PC-3 (cell line): Measurements from ENCODE around the gene BRME1. TPM values are rescaled to one million over a fixed set of nuclear protein-coding genes. Genes with fewer than 3 reads are reported as not detected.

ENCODE experiments used
- ATAC-seq: fragments of 200-7000 bp; cut with Tn5 transposase; 2 replicates; pipeline ENCODE4 v1.9.1; 2020; ENCODE audit warnings: mild to moderate bottlenecking, moderate library complexity
- BruUV-seq: library from RNA; stranded (reverse); fragments of 400-500 nt; replicated peaks from 2 replicates; lab custom pipeline; 2021; lab: Mats Ljungman, UMichigan
- CTCF ChIA-PET: fragments of 300-600 bp; sonication (Branson Sonifier 250); formaldehyde crosslinking; loops from one replicate; lab custom pipeline; 2022; ENCODE audit warnings: antibody characterized with exemption; lab: Charles Lee
- POLR2A ChIA-PET: fragments of 300-600 bp; sonication (Branson Sonifier 250); formaldehyde crosslinking; loops from one replicate; lab custom pipeline; 2022; ENCODE audit warnings: antibody characterized with exemption; ENCODE audit not compliant: unreplicated experiment; lab: Charles Lee
- DNase-seq: peaks from one replicate; pipeline ENCODE4 v3.0.0-alpha.2; 2015
- H2AFZ ChIP-seq: fragments of 300-600 bp; sonication (generic); 2 replicates; pipeline ENCODE4 v1.6.0; 2016; ENCODE audit warnings: antibody characterized with exemption, low read length
- H3F3A ChIP-seq: fragments of 300-600 bp; sonication (generic); one replicate; pipeline ENCODE4 v1.6.0; 2017; ENCODE audit warnings: antibody characterized with exemption, low read length, control low read depth, mild to moderate bottlenecking; ENCODE audit not compliant: unreplicated experiment
- H3K27ac ChIP-seq: fragments of 300-600 bp; sonication (generic); 2 replicates; pipeline ENCODE4 v1.5.1; 2016; ENCODE audit warnings: mild to moderate bottlenecking, low read length
- H3K27me3 ChIP-seq: fragments of 300-600 bp; sonication (generic); 2 replicates; pipeline ENCODE4 v1.6.1; 2016; ENCODE audit warnings: low read length, mixed read lengths
- H3K36me3 ChIP-seq: fragments of 300-600 bp; sonication (generic); 2 replicates; pipeline ENCODE4 v1.6.1; 2016; ENCODE audit warnings: low read depth, mixed run types, low read length, mixed read lengths
- H3K4me1 ChIP-seq: fragments of 300-600 bp; sonication (generic); 2 replicates; pipeline ENCODE4 v1.5.1; 2016; ENCODE audit warnings: low read length; ENCODE audit not compliant: insufficient read depth
- H3K4me2 ChIP-seq: fragments of 300-600 bp; sonication (generic); 2 replicates; pipeline ENCODE4 v1.6.0; 2016; ENCODE audit warnings: low read length
- H3K4me3 ChIP-seq: fragments of 300-600 bp; sonication (generic); 2 replicates; pipeline ENCODE4 v1.5.1; 2016; ENCODE audit warnings: mild to moderate bottlenecking, low read length, mixed read lengths
- H3K79me2 ChIP-seq: fragments of 300-600 bp; sonication (generic); 2 replicates; pipeline ENCODE4 v1.6.1; 2017; ENCODE audit warnings: low read length, mixed read lengths
- H3K9ac ChIP-seq: fragments of 300-600 bp; sonication (generic); 2 replicates; pipeline ENCODE4 v1.6.0; 2016; ENCODE audit warnings: mild to moderate bottlenecking, low read length
- H3K9me2 ChIP-seq: fragments of 300-600 bp; sonication (generic); replicated peaks from 2 replicates; pipeline ENCODE4 v1.6.1; 2016; ENCODE audit warnings: mixed run types, low read length, mixed read lengths
- H3K9me3 ChIP-seq: fragments of 300-600 bp; sonication (generic); 2 replicates; pipeline ENCODE4 v1.6.1; 2016; ENCODE audit warnings: low read length, mixed read lengths
- H4K20me1 ChIP-seq: fragments of 300-600 bp; sonication (generic); 2 replicates; pipeline ENCODE4 v1.6.1; 2016; ENCODE audit warnings: low read length, mixed read lengths
- CTCF ChIP-seq: fragments of 300-600 bp; sonication (generic); conservative IDR thresholded peaks from 2 replicates; pipeline ENCODE4 v1.5.1; 2017; ENCODE audit warnings: antibody characterized with exemption, low read depth, mild to moderate bottlenecking, low read length
- EZH2 ChIP-seq: fragments of 300-600 bp; sonication (generic); IDR thresholded peaks from one replicate; pipeline ENCODE4 v1.6.1; 2017; ENCODE audit warnings: antibody characterized with exemption, mild to moderate bottlenecking, low read length; ENCODE audit not compliant: unreplicated experiment
- EZH2phosphoT487 ChIP-seq: fragments of 300-600 bp; sonication (generic); IDR thresholded peaks from 2 replicates; pipeline ENCODE4 v1.6.1; 2018; ENCODE audit warnings: mild to moderate bottlenecking, antibody characterized with exemption, low read length, borderline replicate concordance
- intact Hi-C: fragments of 100-400 bp; cut with micrococcal nuclease; formaldehyde crosslinking; loops from 2 replicates; pipeline ENCODE4 v1.9.0; 2023
- total RNA-seq: library from RNA; depleted of rRNA; stranded (reverse); fragments of >200 nt; gene quantifications from 2 replicates; pipeline ENCODE4 v1.2.3, GENCODE V29; 2014

The BRME1 gene
- total RNA-seq, 1 experiment from 2014 or later = 6.0 TPM

GRCh38 chr19:13843104-13843921, 62.6 kb downstream of the BRME1 start:
- no peaks in the 10 kb centered on the region for H3K9me3 ChIP-seq
- intact Hi-C loops = no loop called here
- peaks cover 27% of the 10 kb centered on the region for H4K20me1 ChIP-seq
- H3K4me3 ChIP-seq = peak overlapping the region; percentile 82
- TF ChIP-seq EZH2 (no peak), EZH2phosphoT487 (no peak), CTCF (no peak)
- no peaks in the 10 kb centered on the region for H3K27me3 ChIP-seq
- POLR2A ChIA-PET = no interaction called here
- peak; percentile 92 for DNase-seq
- peak overlapping the region; percentile 93 for H3K9ac ChIP-seq
- ATAC-seq = no peak; the same call in 1 of the 2 replicates
- peaks cover 12% of the 10 kb centered on the region for H3F3A ChIP-seq
- H3K4me1 ChIP-seq = peaks cover 62% of the 10 kb centered on the region
- peak overlapping the region; percentile 88 for H3K27ac ChIP-seq
- BruUV-seq = no TSS peak
- H2AFZ ChIP-seq = peak overlapping the region; percentile 37
- H3K9me2 ChIP-seq = no peaks in the 10 kb centered on the region
- CTCF ChIA-PET = interaction anchor here (0.6 kb wide), 1 partner anchor 19 kb away, joined by 11 read pairs; no protein-coding TSS in a partner anchor
- peaks cover 61% of the 10 kb centered on the region for H3K79me2 ChIP-seq
- H3K4me2 ChIP-seq = peak overlapping the region; percentile 95
- peaks cover 22% of the 10 kb centered on the region for H3K36me3 ChIP-seq

- Histone ChIP-seq H3K9ac (peak overlapping the region; percentile 93), H3K4me3 (peak overlapping the region; percentile 82), H3K9me2 (no peaks in the 10 kb centered on the region), H3K36me3 (peaks cover 24% of the 10 kb centered on the region), H3K79me2 (peaks cover 63% of the 10 kb centered on the region), H2AFZ (peak overlapping the region; percentile 37), H3K27ac (peak overlapping the region; percentile 96), H3K4me1 (peaks cover 60% of the 10 kb centered on the region), H3K9me3 (no peaks in the 10 kb centered on the region), H3K4me2 (peak overlapping the region; percentile 95), H3K27me3 (no peaks in the 10 kb centered on the region), H3F3A (peaks cover 16% of the 10 kb centered on the region), H4K20me1 (peaks cover 28% of the 10 kb centered on the region)
- peak; percentile 0; the same call in 1 of the 2 replicates for ATAC-seq
- BruUV-seq = no TSS peak
- intact Hi-C loops = no loop called here
- POLR2A ChIA-PET = no interaction called here
- CTCF ChIA-PET = no interaction called here
- TF ChIP-seq EZH2 (no peak), EZH2phosphoT487 (no peak)
- DNase-seq = peak; percentile 83
These were observed 63.4 kb downstream of the BRME1 start for GRCh38 chr19:13842291-13843103.

- intact Hi-C loops = loop anchor here (2.0 kb wide), 1 partner anchor 57 kb away; no protein-coding TSS in a partner anchor
- BruUV-seq = TSS peak; percentile 65
- Histone ChIP-seq H3K9me3 (no peaks in the 10 kb centered on the region), H3K79me2 (peaks cover 69% of the 10 kb centered on the region), H3K36me3 (peaks cover 24% of the 10 kb centered on the region), H3K9ac (peak overlapping the region; percentile 93), H3K4me3 (peak overlapping the region; percentile 82), H3K4me2 (peak overlapping the region; percentile 94), H3K9me2 (no peaks in the 10 kb centered on the region), H4K20me1 (peaks cover 32% of the 10 kb centered on the region), H2AFZ (no peak overlapping the region), H3K4me1 (peaks cover 60% of the 10 kb centered on the region), H3F3A (peaks cover 21% of the 10 kb centered on the region), H3K27ac (peak overlapping the region; percentile 96), H3K27me3 (no peaks in the 10 kb centered on the region)
- DNase-seq (no peak), ATAC-seq (no peak)
- POLR2A ChIA-PET = interaction anchor here (0.6 kb wide), 3 partner anchors 11 to 20 kb away, joined by 3 to 15 read pairs (median 6); no protein-coding TSS in a partner anchor
- CTCF ChIA-PET = interaction anchor here (0.5 kb wide), 1 partner anchor 20 kb away, joined by 3 read pairs; no protein-coding TSS in a partner anchor
- no peak for TF ChIP-seq EZH2
- TF ChIP-seq EZH2phosphoT487 = no peak
- TF ChIP-seq CTCF = no peak
These were observed 64.0 kb downstream of the BRME1 start for GRCh38 chr19:13841962-13842290.
